NCI-H2171 treated with DMSO at 0.1 percent for 48 hours (cell line): ENCODE data around the gene UTP20.

Experiments used
- DNase-seq: peaks from one replicate; lab custom pipeline; 2025; lab: John Stamatoyannopoulos, UW

UTP20 gene

GRCh38 chr12:101436136-101436535, 156.2 kb downstream of the UTP20 start:
- no peak for DNase-seq
